AG20443 (cell line): ENCODE measurements around the gene ZNF777.
"Not testable (repeated sequence)": the region's sequence is repeated elsewhere in the genome, so short reads cannot be mapped to it uniquely, and the experiment has no call there.

Experiments
- DNase-seq: peaks from one replicate; pipeline ENCODE4 v3.0.0; 2012; ENCODE audit warnings: low spot score, mixed read lengths

Gene ZNF777

DNA sequence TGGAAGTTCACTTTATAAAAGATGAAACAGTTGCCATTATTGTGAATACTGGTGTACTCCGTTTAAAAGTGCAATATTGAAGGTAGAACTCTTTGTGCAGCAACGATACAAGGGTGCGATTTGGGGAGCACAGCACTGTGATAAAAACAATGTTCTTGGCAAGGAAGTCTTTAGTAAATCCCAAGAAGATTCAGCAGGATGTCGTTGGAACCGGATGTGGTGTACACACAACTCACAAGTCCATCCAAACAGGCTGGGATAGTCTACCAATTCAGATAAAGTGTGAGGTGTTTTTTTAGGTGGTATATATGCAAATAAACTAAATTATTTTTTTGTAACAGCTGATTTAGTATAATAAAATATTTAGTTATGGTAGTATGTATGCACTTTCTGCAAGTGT lies 46.7 kb downstream of the ZNF777 start:
- no peak for DNase-seq

DNA sequence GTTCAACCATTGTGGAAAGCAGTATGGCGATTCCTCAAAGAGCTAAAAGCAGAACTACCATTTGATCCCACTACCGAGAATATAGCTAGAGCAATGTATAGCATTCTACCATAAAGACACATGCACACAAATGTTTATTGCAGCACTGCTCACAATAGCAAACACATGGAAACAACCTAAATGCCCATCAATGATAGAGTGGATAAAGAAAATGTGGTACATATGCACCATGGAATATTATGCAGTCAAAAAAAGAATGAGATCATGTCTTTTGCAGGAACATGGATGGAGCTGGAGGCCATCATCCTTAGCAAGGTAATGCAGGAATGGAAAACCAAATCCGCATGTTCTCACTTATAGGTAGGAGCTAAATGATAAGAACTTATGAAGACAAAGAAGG lies 47.8 kb downstream of the ZNF777 start:
- DNase-seq: not testable (repeated sequence)

DNA sequence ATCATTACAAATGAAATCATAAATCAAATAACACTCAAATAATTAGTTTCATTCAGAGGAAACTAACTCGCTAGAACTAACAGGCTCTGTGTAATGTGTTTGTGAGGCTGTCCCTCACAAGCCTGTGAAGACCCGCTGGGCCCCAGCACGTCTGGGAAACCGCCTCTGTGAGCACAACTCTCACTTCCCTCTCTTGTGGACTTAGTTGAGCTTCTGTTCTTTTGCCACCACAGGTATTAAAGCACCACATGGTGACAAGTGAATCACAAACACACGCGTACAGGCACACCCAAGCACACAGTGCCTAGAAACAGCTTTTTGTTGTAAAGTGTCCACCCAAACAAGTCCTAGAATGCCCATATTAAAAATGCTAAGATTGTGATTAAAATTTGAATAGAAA lies 51.0 kb downstream of the ZNF777 start:
- no peak for DNase-seq

DNA sequence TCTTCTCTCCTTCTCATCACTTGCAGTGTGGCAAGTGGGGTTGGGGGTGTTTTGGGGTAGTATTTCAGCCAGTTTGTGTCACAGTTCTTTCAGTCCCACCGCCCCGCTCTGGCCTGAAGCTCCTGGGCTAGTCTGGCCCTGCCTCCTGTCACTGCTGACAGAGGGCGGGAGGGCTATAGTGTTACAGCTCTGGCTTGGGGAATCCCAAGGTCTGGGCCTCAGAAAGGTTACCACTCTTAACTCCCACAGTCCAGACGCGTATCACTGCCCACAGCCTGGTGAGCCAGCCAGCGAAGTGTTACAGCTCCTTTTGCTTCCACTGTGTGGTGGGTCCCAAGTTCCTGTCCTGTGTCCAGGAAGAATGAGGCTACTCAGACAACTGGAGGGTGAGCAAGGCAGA lies 56.0 kb downstream of the ZNF777 start:
- DNase-seq: no peak

DNA sequence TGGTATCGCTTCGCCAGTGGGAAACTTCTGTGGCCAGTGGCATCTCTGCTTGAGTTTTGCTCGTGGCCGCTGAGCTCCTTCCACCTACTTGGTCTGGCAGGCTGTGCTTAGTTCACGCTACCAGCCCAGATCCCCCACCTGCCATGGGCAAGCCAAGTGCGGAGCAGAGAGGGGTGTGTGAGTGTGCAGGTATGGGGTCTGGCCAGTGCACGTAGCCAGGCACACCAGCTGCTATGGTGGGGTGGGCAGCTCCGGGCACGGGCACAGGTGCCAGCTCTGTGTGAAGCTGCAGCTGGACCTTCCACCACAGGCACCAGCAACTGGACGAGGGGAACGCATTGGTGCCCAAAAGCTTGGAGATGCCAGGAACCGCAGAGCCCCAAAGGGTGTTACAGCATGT lies 56.5 kb downstream of the ZNF777 start:
- no peak for DNase-seq

DNA sequence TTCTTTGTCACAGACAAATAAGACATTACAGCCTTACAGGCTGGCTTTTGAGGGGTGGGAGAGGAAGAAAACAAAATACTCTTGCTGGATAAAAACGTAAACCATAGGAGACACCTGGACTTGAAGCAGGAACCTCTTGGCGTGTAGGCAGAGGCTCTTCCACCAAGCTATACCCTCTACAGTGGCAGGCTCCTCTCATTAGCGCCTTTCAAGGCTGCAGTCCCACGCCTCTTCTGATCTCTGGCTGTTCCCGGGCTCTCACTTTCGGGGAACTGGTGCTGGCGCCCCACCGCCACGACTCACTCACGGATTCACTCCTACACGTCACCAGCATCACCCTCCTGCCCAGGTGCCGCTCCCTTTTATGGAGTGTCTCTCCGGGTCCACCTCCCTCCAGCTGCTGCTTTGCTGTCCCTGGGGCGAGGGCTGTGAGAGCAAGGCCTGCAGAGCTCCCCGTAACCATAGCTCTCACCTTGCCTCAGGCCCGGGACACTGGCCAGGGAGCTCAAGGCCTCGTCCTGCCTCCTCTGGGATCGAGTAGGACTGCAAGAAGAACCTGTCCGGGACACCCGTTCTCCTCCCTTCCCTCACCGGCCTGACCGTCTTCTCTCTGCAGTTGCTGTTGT lies 62.6 kb downstream of the ZNF777 start:
- no peak for DNase-seq

DNA sequence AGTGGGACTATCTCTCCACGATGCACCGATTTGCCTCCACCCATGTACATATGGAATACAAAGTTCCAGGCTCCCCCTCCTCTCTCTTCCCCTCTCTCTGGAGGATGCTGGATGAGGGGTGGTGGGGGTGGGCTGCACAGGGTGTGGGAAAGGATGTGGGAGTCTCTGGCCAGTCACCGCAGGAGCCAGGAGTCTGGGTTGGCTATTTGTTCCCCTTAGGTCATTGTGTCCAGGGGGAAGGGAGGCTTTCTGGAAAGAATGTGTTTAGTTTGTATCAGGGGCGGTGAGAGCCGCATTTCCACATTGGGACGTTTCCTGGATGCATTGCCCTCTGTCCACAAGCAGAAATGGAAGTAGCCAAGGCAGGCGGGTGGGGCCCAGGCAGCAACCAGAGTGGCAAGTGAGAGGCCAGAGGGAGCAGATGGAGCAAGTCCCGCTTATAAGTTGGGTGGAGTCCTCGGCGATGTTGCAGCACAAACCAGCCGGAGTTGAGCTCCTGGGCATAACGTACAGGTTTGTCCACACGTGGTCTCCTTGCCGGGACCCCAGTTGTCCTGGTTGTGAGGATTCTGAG lies 63.3 kb downstream of the ZNF777 start:
- no peak for DNase-seq

DNA sequence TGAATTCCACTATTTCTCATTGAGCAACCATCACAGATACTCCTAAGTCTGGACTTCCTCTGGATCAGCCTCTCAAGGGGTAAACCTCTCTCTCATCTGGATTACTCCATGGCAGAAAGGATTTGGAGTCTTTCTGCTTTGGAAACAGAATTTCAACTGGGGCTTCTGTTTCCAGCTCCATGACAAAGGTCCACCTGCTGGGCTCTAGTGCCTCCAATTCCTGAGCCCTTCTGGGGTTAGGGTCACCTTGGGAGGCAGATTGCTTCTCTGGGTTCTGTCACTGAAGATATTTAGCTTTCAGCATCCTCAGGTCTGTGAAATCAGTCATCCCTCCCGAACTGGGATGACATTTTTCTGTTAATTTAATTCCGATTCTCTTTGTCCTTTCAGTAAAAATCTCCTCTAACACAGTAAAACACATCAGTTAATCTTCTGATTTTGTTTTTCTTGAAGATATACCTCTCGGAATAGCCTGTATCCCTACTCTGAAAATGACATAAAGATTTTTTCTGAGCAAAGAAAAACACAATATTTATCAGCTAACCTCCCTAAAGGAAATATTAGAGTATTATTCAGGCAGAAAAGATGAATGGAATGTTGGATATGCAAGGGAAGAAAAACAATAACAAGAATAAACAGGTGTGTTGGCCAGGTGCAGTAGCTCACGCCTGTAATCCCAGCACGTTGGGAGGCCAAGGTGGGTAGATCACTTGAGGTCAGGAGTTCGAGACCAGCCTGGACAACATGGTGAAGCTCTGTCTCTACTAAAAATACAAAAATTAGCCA lies 72.1 kb downstream of the ZNF777 start:
- DNase-seq: not testable (repeated sequence)

DNA sequence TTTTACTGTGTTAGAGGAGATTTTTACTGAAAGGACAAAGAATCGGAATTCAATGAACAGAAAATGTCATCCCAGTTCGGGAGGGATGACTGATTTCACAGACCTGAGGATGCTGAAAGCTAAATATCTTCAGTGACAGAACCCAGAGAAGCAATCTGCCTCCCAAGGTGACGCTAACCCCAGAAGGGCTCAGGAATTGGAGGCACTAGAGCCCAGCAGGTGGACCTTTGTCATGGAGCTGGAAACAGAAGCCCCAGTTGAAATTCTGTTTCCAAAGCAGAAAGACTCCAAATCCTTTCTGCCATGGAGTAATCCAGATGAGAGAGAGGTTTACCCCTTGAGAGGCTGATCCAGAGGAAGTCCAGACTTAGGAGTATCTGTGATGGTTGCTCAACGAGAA lies 74.3 kb downstream of the ZNF777 start:
- not testable (repeated sequence) for DNase-seq

DNA sequence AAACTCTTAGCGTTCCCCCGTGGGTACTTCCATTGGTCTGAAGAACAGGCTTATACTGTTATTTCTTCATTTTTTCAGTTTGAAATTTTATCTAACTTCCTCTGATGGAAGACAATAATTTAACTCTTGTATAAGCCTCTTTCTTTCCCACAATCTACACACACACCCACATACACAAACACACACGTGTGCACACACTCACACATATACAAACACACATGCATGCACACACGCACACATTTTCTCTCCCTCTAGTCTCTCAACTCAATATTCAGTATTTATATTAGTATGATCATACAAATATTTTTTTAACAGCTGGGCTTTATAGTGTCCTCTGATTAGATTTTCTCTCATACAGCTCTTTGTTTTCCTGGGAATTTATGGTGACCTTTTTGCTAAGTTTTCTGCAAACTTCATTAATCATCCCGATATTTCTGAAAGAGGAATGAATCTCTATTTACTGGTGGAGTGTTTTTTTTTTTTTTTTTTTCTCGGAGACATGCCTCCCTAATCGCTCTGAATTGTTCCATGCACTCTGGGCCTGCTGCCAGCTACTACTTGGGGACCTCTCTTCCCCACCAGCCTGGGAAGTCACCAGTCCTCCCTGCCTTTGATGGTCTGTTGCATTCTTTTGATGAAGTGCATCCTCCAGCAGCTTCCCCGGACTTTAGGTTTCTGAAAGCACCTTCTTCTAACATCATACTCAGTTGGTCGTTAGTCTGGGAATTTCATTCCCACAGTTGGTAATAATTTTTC lies 75.5 kb downstream of the ZNF777 start:
- DNase-seq: no peak
